Thoracic aorta (tissue), 2 donors: Measurements from ENCODE around the gene COL18A1. TPM values are rescaled to one million over a fixed set of nuclear protein-coding genes. Genes with fewer than 3 reads are reported as not detected.
"Not testable (repeated sequence)": the region's sequence is repeated elsewhere in the genome, so short reads cannot be mapped to it uniquely, and the experiment has no call there.

Source experiments
- ATAC-seq: fragments of 150-250 bp; one replicate; pipeline ENCODE4 v1.8.0; 2017; ENCODE audit warnings: low read depth; ENCODE audit not compliant: insufficient number of reproducible peaks, low FRiP score
- DNase-seq: peaks from one replicate; pipeline ENCODE4 v3.0.0-alpha.2; 2020; ENCODE audit warnings: low spot score
- H3K27ac ChIP-seq, 2 donors: fragments of 200-600 bp; sonication (generic); 1 replicate in 1 of 2; 2 replicates in 1 of 2; pipeline ENCODE4 v1.5.1; 2016; ENCODE audit warnings: mild to moderate bottlenecking in 2 of 2, moderate library complexity in 2 of 2
- H3K27me3 ChIP-seq: fragments of 200-600 bp; sonication (generic); replicated peaks from 2 replicates; pipeline ENCODE4 v1.6.0; 2016; ENCODE audit warnings: mild to moderate bottlenecking; ENCODE audit not compliant: insufficient read depth
- H3K36me3 ChIP-seq: fragments of 200-600 bp; sonication (generic); one replicate; pipeline ENCODE4 v1.5.1; 2016
- H3K4me1 ChIP-seq, 2 donors: fragments of 200-600 bp; sonication (generic); 1 replicate in 1 of 2; 2 replicates in 1 of 2; pipeline versions ENCODE4 v1.5.1 to v1.6.0; 2016; ENCODE audit warnings: low read depth in 2 of 2, mild to moderate bottlenecking in 1 of 2; ENCODE audit not compliant: control insufficient read depth in 1 of 2
- H3K4me3 ChIP-seq: fragments of 200-600 bp; sonication (generic); 2 replicates; pipeline ENCODE4 v1.5.1; 2016; ENCODE audit warnings: mild to moderate bottlenecking
- H3K9me3 ChIP-seq: fragments of 200-600 bp; sonication (generic); 2 replicates; pipeline ENCODE4 v1.5.1; 2016
- CTCF ChIP-seq: fragments of 200-600 bp; sonication (generic); IDR thresholded peaks from one replicate; pipeline ENCODE4 v1.5.1; 2019; ENCODE audit warnings: antibody characterized with exemption
- total RNA-seq, 2 donors: library from RNA; depleted of rRNA; stranded (reverse); fragments of >200 nt; gene quantifications; one replicate each; pipeline versions ENCODE4 v1.1.0 to v1.2.3, GENCODE V29; 2016

The COL18A1 gene
- total RNA-seq, 2 donors from 2014 or later, result 507 to 811 TPM

GRCh38 chr21:45433301-45433700 lies 28.3 kb downstream of the COL18A1 start:
- Histone ChIP-seq H3K4me3 (no peak overlapping the region), H3K27ac (peak overlapping the region; percentile 67 to 75), H3K9me3 (no peaks in the 10 kb centered on the region), H3K36me3 (no peaks in the 10 kb centered on the region), H3K27me3 (no peaks in the 10 kb centered on the region), H3K4me1 (peaks cover 26 to 59% of the 10 kb centered on the region in 2 donors)
- ATAC-seq, result no peak
- no peak for TF ChIP-seq CTCF
- DNase-seq, result no peak

GRCh38 chr21:45433911-45434644 lies 29.1 kb downstream of the COL18A1 start:
- H3K27me3 ChIP-seq, result no peaks in the 10 kb centered on the region
- TF ChIP-seq CTCF, result no peak
- peaks cover 34 to 67% of the 10 kb centered on the region in 2 donors for H3K4me1 ChIP-seq
- H3K9me3 ChIP-seq, result no peaks in the 10 kb centered on the region
- ATAC-seq (no peak), DNase-seq (no peak)
- H3K4me3 ChIP-seq, result no peak overlapping the region
- no peaks in the 10 kb centered on the region for H3K36me3 ChIP-seq
- peak overlapping the region; percentile 67 to 75 for H3K27ac ChIP-seq

- no peaks in the 10 kb centered on the region for H3K36me3 ChIP-seq
- H3K27me3 ChIP-seq, result no peaks in the 10 kb centered on the region
- no peak overlapping the region for H3K4me3 ChIP-seq
- H3K27ac ChIP-seq, result peak overlapping the region; percentile 43 to 46
- H3K4me1 ChIP-seq, result peaks cover 35 to 68% of the 10 kb centered on the region in 2 donors
- H3K9me3 ChIP-seq, result no peaks in the 10 kb centered on the region
- ATAC-seq, result no peak
- no peak for DNase-seq
- no peak for TF ChIP-seq CTCF
Observed at GRCh38 chr21:45434645-45435217, 29.8 kb downstream of the COL18A1 start.

GRCh38 chr21:45435405-45435981 lies 30.5 kb downstream of the COL18A1 start:
- ATAC-seq, result no peak
- Histone ChIP-seq H3K27me3 (no peaks in the 10 kb centered on the region), H3K27ac (peak overlapping the region; percentile 53 to 56), H3K9me3 (no peaks in the 10 kb centered on the region), H3K36me3 (no peaks in the 10 kb centered on the region), H3K4me1 (peaks cover 31 to 65% of the 10 kb centered on the region in 2 donors), H3K4me3 (no peak overlapping the region)
- no peak for TF ChIP-seq CTCF
- DNase-seq, result no peak

- H3K36me3 ChIP-seq, result no peaks in the 10 kb centered on the region
- H3K27me3 ChIP-seq, result no peaks in the 10 kb centered on the region
- no peak for ATAC-seq
- no peak for DNase-seq
- no peaks in the 10 kb centered on the region for H3K9me3 ChIP-seq
- no peak overlapping the region for H3K4me3 ChIP-seq
- no peak for TF ChIP-seq CTCF
- H3K27ac ChIP-seq, result peak overlapping the region; percentile 53 to 56
- H3K4me1 ChIP-seq, result peaks cover 29 to 54% of the 10 kb centered on the region in 2 donors
Observed at GRCh38 chr21:45436351-45437065, 31.5 kb downstream of the COL18A1 start.

GRCh38 chr21:45437844-45438243 lies 32.9 kb downstream of the COL18A1 start:
- H3K27me3 ChIP-seq, H3K4me3 ChIP-seq, DNase-seq, H3K9me3 ChIP-seq, ATAC-seq, H3K36me3 ChIP-seq: not testable (repeated sequence)
- Histone ChIP-seq H3K27ac (peak overlapping the region; percentile 91 to 93), H3K4me1 (peaks cover 16 to 41% of the 10 kb centered on the region in 2 donors)
